ENCODE data around the gene MYH14. TPM values are rescaled to one million over a fixed set of nuclear protein-coding genes. Genes with fewer than 3 reads are reported as not detected.

MYH14 gene
- total RNA-seq, 1 donor from 2014 or later, result 1.6 TPM

- Histone ChIP-seq H3K4me1 (no peaks in the 10 kb centered on the region), H3F3A (ENCODE audit: low read depth) (no peaks in the 10 kb centered on the region), H3K9ac (no peak overlapping the region), H4K20me1 (ENCODE audit: low read depth) (no peaks in the 10 kb centered on the region), H3K79me2 (ENCODE audit: low read depth) (no peaks in the 10 kb centered on the region), H3K4me3 (no peak overlapping the region), H3K27me3 (no peaks in the 10 kb centered on the region), H3K4me2 (no peak overlapping the region), H3K36me3 (no peaks in the 10 kb centered on the region), H3K9me3 (ENCODE audit: low read depth) (no peaks in the 10 kb centered on the region), H2AFZ (replicated peaks) (no peak overlapping the region), H3K27ac (no peak overlapping the region)
- H3K27ac Mint-ChIP-seq, result no peak overlapping the region
- peaks cover 11% of the 10 kb centered on the region for H3K36me3 Mint-ChIP-seq
- peaks cover 6% of the 10 kb centered on the region for H3K27me3 Mint-ChIP-seq (ENCODE audit: insufficient read depth, low read depth)
- no peak for TF ChIP-seq EZH2phosphoT487 (IDR thresholded peaks at IDR 0.05)
- TF ChIP-seq EZH2 (IDR thresholded peaks at IDR 0.05), result no peak
- TF ChIP-seq CTCF (IDR thresholded peaks at IDR 0.05), result no peak
- peaks cover 18% of the 10 kb centered on the region for H3K9me3 Mint-ChIP-seq
- no peak for DNase-seq (ENCODE audit: low spot score)
- no peak overlapping the region for H3K4me3 Mint-ChIP-seq
- H3K4me1 Mint-ChIP-seq, result no peaks in the 10 kb centered on the region
Observed at GRCh38 chr19:50257141-50257540, 53.7 kb downstream of the MYH14 start.

GRCh38 chr19:50258918-50259372, 55.5 kb downstream of the MYH14 start:
- Histone ChIP-seq H4K20me1 (ENCODE audit: low read depth) (no peaks in the 10 kb centered on the region), H3K4me3 (no peak overlapping the region), H3K27me3 (no peaks in the 10 kb centered on the region), H3K9ac (no peak overlapping the region), H3F3A (ENCODE audit: low read depth) (no peaks in the 10 kb centered on the region), H3K27ac (no peak overlapping the region), H3K36me3 (no peaks in the 10 kb centered on the region), H3K9me3 (ENCODE audit: low read depth) (no peaks in the 10 kb centered on the region), H3K79me2 (ENCODE audit: low read depth) (no peaks in the 10 kb centered on the region), H3K4me2 (no peak overlapping the region), H2AFZ (replicated peaks) (no peak overlapping the region), H3K4me1 (no peaks in the 10 kb centered on the region)
- TF ChIP-seq EZH2phosphoT487 (IDR thresholded peaks at IDR 0.05) (no peak), CTCF (IDR thresholded peaks at IDR 0.05) (peak; percentile 81), EZH2 (IDR thresholded peaks at IDR 0.05) (no peak)
- Mint-ChIP-seq H3K27me3 (ENCODE audit: insufficient read depth, low read depth) (peaks cover 9% of the 10 kb centered on the region), H3K4me3 (no peak overlapping the region), H3K9me3 (peaks cover 7% of the 10 kb centered on the region), H3K36me3 (peaks cover 3% of the 10 kb centered on the region), H3K27ac (no peak overlapping the region), H3K4me1 (no peaks in the 10 kb centered on the region)
- DNase-seq (ENCODE audit: low spot score), result peak; percentile 57

GRCh38 chr19:50261446-50261970, 58.1 kb downstream of the MYH14 start:
- Mint-ChIP-seq H3K27me3 (ENCODE audit: insufficient read depth, low read depth) (peaks cover 2% of the 10 kb centered on the region), H3K27ac (no peak overlapping the region), H3K4me3 (no peak overlapping the region), H3K9me3 (no peaks in the 10 kb centered on the region), H3K4me1 (no peaks in the 10 kb centered on the region), H3K36me3 (no peaks in the 10 kb centered on the region)
- no peaks in the 10 kb centered on the region for H3K36me3 ChIP-seq
- H3K4me2 ChIP-seq, result no peak overlapping the region
- H3F3A ChIP-seq (ENCODE audit: low read depth), result no peaks in the 10 kb centered on the region
- H3K9me3 ChIP-seq (ENCODE audit: low read depth), result no peaks in the 10 kb centered on the region
- no peak overlapping the region for H3K4me3 ChIP-seq
- no peak overlapping the region for H2AFZ ChIP-seq (replicated peaks)
- H4K20me1 ChIP-seq (ENCODE audit: low read depth), result no peaks in the 10 kb centered on the region
- H3K27me3 ChIP-seq, result no peaks in the 10 kb centered on the region
- no peaks in the 10 kb centered on the region for H3K4me1 ChIP-seq
- DNase-seq (ENCODE audit: low spot score), result no peak
- TF ChIP-seq EZH2 (IDR thresholded peaks at IDR 0.05) (no peak), CTCF (IDR thresholded peaks at IDR 0.05) (no peak), EZH2phosphoT487 (IDR thresholded peaks at IDR 0.05) (no peak)
- no peaks in the 10 kb centered on the region for H3K79me2 ChIP-seq (ENCODE audit: low read depth)
- H3K9ac ChIP-seq, result no peak overlapping the region
- H3K27ac ChIP-seq, result no peak overlapping the region

All from neural progenitor cell (in vitro differentiated cells).